Heart left ventricle (tissue), 13 donors: ENCODE measurements around the gene PARP6.

ENCODE experiments used
- CTCF ChIP-seq, 12 donors: fragments of 200-600 bp; sonication (generic) in 4 of 12; IDR thresholded peaks; one replicate each; pipeline versions ENCODE4 v1.5.0 to v1.8.0; 2018 to 2022; ENCODE audit warnings: antibody characterized with exemption in 12 of 12, mild to moderate bottlenecking in 5 of 12
- POLR2A ChIP-seq, 2 donors: fragments of 450-650 bp; IDR thresholded peaks; one replicate each; pipeline ENCODE4 v1.6.1; 2017; ENCODE audit warnings: antibody characterized with exemption in 2 of 2, mild to moderate bottlenecking in 2 of 2, moderate library complexity in 2 of 2
- donor health status: ischemic (EF 13 %, LVEDD 7.1; RV severe dilation, severe dysfunction).
- donor health status: DM: no; HTN: yes; CAD: no.
- donor health status: DM: no; HTN: no; CAD: no.
- donor health status: ischemic (EF 25% LVEDD 6.9; RV normal size, moderate dysfunction).
- donor health status: ischemic (EF 25% LVEDD 5.7; RV mildly dilated, moderate dysfunction).
- donor health status: ischemic (EF 35%, LVEDD 5.7; RV mildly dilated, moderate dysfunction).
- donor health status: nonischemic (EF 11% LVEDD 7.7; RV severe dilation, severe dysfunction).
- donor health status: DM: yes; HTN: yes; CAD: no.
- donor health status: PGD.
- donor health status: ischemic (EF 29% LVEDD 5.4; RV normal size, mild dysfunction).
- donor health status: nonischemic (EF 23%, LVEDD 6.1; RV moderate dilation, normal function).

DNA sequence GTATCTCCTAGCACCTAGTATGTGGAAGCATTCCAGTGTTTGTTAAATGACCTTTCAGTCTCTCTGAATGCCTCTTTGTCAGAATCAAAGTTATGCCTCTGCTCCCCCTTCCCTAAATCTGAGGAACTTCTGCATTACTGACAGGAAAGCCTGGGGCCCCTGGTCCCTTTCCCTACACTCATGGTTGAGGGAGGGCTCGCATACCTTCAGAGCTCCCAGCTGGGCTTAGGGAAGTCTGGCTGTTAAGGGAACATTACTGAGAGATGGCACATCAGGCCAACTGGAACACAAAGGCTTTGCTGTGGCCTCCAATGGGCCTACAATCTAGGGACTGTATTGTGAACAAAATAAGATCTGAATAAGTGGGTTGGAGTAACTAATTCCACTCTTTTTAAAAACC lies 51.7 kb downstream of the PARP6 start:
- TF ChIP-seq POLR2A (IDR thresholded peaks at IDR 0.05) (no peak), CTCF (IDR thresholded peaks at IDR 0.05) (no peak)
